Pancreas (tissue), 10 donors: ENCODE measurements around the gene PIWIL1. TPM values are rescaled to one million over a fixed set of nuclear protein-coding genes. Genes with fewer than 3 reads are reported as not detected.

Experiments used
- ATAC-seq, 4 donors: fragments of 200-7000 bp; cut with Tn5 transposase; one replicate each; pipeline versions ENCODE4 v1.8.0 to v1.9.1; 2020; ENCODE audit warnings: mild to moderate bottlenecking in 4 of 4, moderate library complexity in 4 of 4
- DNase-seq, 6 donors: peaks; one replicate each; pipeline ENCODE4 v3.0.0-alpha.2; 2020
- FAIRE-seq: peaks from 2 replicates; lab custom pipeline; 2012; peaks lifted over from hg19 to GRCh38; lab: Jason Lieb, UNC
- H3K27ac ChIP-seq, 4 donors: fragments of 200-600 bp; sonication (generic); 1 replicate in 3 of 4; 2 replicates in 1 of 4; pipeline versions ENCODE4 v1.5.0 to v1.8.0; 2020
- H3K27me3 ChIP-seq, 4 donors: fragments of 200-600 bp; one replicate each; pipeline ENCODE4 v1.8.0; 2021
- H3K36me3 ChIP-seq, 3 donors: fragments of 200-600 bp; sonication (generic) in 1 of 3; one replicate each; pipeline versions ENCODE4 v1.5.0 to v1.8.0; 2020 to 2021
- H3K4me1 ChIP-seq, 3 donors: fragments of 200-600 bp; one replicate each; pipeline ENCODE4 v1.8.0; 2021
- H3K4me3 ChIP-seq, 4 donors: fragments of 200-600 bp; sonication (generic) in 2 of 4; one replicate each; pipeline versions ENCODE4 v1.5.0 to v1.8.0; 2020 to 2021
- H3K9me3 ChIP-seq, 4 donors: fragments of 200-600 bp; one replicate each; pipeline ENCODE4 v1.8.0; 2021
- WGBS, 2 donors: extraction: QIAGEN DNeasy Blood & Tissue Kit; methylation state at CpG; one replicate each; pipeline ENCODE4 v1.1.7; 2013; 5-methylcytosine and 5-hydroxymethylcytosine counted together
- intact Hi-C, 3 donors: fragments of 100-400 bp; cut with DNase I; formaldehyde crosslinking; loops; one replicate each; pipeline versions ENCODE4 v1.11.1 to v1.14.2; 2022
- polyA plus RNA-seq, 2 donors: library from polyadenylated mRNA; stranded (reverse); fragments of 200-250 nt; gene quantifications; one replicate each; pipeline ENCODE4 v1.2.3, GENCODE V29; 2013
- total RNA-seq, 6 donors: library from RNA; stranded (reverse); fragmentation: NEBNext Ultra II Directional in 4 of 6; extraction: Animal tissue kit (Norgen Biotek cat#: 25700) in 4 of 6; gene quantifications; one replicate each; pipeline versions ENCODE4 v1.2.1 to v1.2.4, GENCODE V29; 2021 to 2023
- TF ChIP-seq, protein P1 (sequence below), 4 donors: fragments of 200-600 bp; sonication (generic) in 3 of 4; IDR thresholded peaks; one replicate each; pipeline versions ENCODE4 v1.5.0 to v1.8.0; 2021; ENCODE audit warnings: antibody characterized with exemption in 4 of 4
- donor health status: healthy with polysubstance abuse.
- donor health status: DM: no; HTN: no; CAD: no; lungs with moderate emphysema.
- donor health status: DM: no; HTN: no; CAD: no.
- donor health status: control.
- donor health status: control.
- donor health status: Bipolar disorder and iron deficiency.
- donor health status: DM: yes; HTN: yes; CAD: no.
- donor health status: DM: no; HTN: no; CAD: no.
- donor health status: DM: no; HTN: no; CAD: no.
- donor health status: DM: yes; HTN: yes; CAD: no.

Gene PIWIL1
- total and polyA plus RNA-seq, 8 donors: not detected

DNA sequence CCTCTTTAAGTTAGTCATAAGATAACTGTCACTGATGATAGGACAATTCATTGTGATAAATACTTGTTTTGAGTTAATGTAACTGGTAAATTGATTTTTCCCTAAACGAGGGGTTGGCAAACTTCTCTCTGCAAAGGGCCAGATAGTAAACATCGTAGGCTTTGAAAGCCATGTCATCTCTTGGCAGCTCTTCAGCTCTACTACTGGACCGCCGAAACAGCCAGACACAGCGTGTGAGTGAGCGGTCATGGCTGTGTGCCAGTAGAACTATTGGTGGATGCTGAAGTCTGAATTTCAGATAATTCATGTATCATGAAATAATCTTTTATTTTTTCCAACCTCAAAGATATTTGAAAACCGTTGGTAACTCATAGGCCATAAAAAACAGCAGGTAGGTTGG, 9.9 kb downstream of the PIWIL1 start:
- intact Hi-C loops: no loop called here
- no peak for DNase-seq
- Histone ChIP-seq H3K4me3 (no peak overlapping the region), H3K4me1 (no peaks in the 10 kb centered on the region), H3K36me3 (no peaks in the 10 kb centered on the region), H3K27ac (no peak overlapping the region), H3K9me3 (no peaks in the 10 kb centered on the region), H3K27me3 (peaks cover 0 to 6% (median 0%) of the 10 kb centered on the region in 4 donors)
- WGBS, 2 donors: 47 to 57% methylated on average over 7 of the region's 7 CpGs
- no peak for ATAC-seq
- FAIRE-seq: no peak
- TF ChIP-seq, protein P1, sequence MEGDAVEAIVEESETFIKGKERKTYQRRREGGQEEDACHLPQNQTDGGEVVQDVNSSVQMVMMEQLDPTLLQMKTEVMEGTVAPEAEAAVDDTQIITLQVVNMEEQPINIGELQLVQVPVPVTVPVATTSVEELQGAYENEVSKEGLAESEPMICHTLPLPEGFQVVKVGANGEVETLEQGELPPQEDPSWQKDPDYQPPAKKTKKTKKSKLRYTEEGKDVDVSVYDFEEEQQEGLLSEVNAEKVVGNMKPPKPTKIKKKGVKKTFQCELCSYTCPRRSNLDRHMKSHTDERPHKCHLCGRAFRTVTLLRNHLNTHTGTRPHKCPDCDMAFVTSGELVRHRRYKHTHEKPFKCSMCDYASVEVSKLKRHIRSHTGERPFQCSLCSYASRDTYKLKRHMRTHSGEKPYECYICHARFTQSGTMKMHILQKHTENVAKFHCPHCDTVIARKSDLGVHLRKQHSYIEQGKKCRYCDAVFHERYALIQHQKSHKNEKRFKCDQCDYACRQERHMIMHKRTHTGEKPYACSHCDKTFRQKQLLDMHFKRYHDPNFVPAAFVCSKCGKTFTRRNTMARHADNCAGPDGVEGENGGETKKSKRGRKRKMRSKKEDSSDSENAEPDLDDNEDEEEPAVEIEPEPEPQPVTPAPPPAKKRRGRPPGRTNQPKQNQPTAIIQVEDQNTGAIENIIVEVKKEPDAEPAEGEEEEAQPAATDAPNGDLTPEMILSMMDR (IDR thresholded peaks at IDR 0.05): no peak

DNA sequence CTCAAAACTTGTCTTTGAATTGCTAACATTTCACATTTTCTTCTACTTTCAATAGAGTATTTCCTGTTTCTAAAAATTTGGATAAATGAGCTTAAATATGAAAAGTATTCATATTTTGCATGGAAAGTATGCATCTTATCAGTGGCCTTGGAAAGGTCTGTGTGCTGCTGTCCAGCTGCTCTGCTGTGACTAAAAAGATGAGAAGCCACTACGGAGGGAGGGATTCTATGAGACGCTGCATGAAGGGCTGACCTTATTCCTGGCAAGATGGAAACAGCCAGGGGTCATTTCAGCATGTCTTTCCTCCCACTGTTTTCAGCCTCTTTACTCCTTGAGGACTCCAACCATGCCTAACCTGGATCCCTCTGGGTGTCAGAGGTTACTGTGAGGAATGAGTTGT, 13.0 kb downstream of the PIWIL1 start:
- Histone ChIP-seq H3K4me1 (no peaks in the 10 kb centered on the region), H3K27ac (no peak overlapping the region), H3K4me3 (no peak overlapping the region), H3K36me3 (no peaks in the 10 kb centered on the region), H3K9me3 (no peaks in the 10 kb centered on the region), H3K27me3 (peaks cover 0 to 6% (median 0%) of the 10 kb centered on the region in 4 donors)
- WGBS, 2 donors: 19 to 28% methylated on average over 2 of the region's 2 CpGs
- intact Hi-C loops: no loop called here
- DNase-seq: no peak
- no peak for FAIRE-seq
- ATAC-seq: no peak
- TF ChIP-seq, protein P1 (IDR thresholded peaks at IDR 0.05): no peak

DNA sequence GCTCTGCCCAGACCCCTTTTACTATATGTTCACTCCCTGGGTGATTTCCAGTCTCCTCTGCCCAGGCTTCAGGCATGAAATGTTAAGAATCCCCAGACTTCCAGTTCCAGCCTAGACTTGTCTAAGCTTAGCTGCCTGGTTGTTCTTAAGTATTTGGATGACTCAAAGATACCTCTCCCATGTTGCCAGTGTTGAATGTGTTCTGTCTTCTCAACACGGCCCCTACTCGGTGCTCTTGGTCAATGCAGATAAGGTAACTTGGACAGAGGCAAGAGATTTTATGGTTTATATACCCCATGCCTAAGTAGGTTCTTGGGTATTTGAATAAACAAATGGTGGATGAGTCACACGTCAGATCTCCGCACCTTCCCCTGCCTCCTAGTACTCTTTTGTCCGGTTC, 13.6 kb downstream of the PIWIL1 start:
- no peak for ATAC-seq
- Histone ChIP-seq H3K27ac (no peak overlapping the region), H3K4me1 (no peaks in the 10 kb centered on the region), H3K36me3 (no peaks in the 10 kb centered on the region), H3K4me3 (no peak overlapping the region), H3K9me3 (no peaks in the 10 kb centered on the region), H3K27me3 (peaks cover 0 to 6% (median 0%) of the 10 kb centered on the region in 4 donors)
- WGBS, 2 donors: 45 to 50% methylated on average over 5 of the region's 5 CpGs
- intact Hi-C loops: no loop called here
- FAIRE-seq: no peak
- TF ChIP-seq, protein P1 (IDR thresholded peaks at IDR 0.05): no peak
- DNase-seq: no peak

DNA sequence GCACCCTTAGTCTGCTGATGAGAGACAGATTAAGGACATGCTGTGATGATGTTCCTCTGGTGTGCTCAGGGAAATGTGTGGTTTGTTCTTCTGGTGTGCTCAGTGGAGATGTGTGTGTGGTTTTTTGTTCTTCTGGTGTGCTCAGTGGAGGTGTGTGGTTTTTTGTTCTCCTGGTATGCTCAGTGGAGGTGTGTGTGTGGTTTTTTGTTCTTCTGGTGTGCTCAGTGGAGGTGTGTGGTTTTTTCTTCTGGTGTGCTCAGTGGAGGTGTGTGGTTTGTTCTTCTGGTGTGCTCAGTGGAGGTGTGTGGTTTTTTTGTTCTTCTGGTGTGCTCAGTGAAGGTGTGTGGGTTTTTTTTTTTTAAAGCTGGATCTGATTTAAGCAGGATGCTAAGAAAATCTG, 15.4 kb downstream of the PIWIL1 start:
- intact Hi-C loops: no loop called here
- no peak for FAIRE-seq
- no peak for ATAC-seq

DNA sequence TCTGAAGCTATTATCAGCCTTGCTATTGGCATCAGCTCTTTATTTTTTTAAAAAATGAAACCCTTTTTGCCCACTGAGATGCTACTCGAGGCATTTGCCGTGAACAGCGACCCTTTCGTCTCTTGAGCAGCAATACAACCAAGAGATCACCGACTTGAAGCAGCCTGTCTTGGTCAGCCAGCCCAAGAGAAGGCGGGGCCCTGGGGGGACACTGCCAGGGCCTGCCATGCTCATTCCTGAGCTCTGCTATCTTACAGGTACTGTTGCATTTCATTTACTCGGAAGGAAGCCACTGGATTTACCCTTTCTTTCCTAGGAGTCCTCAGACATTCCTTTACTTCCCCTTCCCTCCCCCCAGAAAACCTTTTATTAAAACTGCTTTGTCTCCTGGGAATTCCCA, 16.7 kb downstream of the PIWIL1 start:
- peaks cover 0 to 6% (median 0%) of the 10 kb centered on the region in 4 donors for H3K27me3 ChIP-seq
- TF ChIP-seq, protein P1 (IDR thresholded peaks at IDR 0.05): no peak
- ATAC-seq (no peak), FAIRE-seq (no peak), DNase-seq (no peak)
- H3K27ac ChIP-seq: no peak overlapping the region
- no peak overlapping the region for H3K4me3 ChIP-seq
- no peaks in the 10 kb centered on the region for H3K4me1 ChIP-seq
- no peaks in the 10 kb centered on the region for H3K36me3 ChIP-seq
- intact Hi-C loops: no loop called here
- H3K9me3 ChIP-seq: no peaks in the 10 kb centered on the region
- 43 to 51% methylated on average over 7 of the region's 7 CpGs for WGBS, 2 donors

More for the DNA sequence above, 15.4 kb downstream of the PIWIL1 start:
- no peak for DNase-seq
- Histone ChIP-seq H3K4me3 (no peak overlapping the region), H3K36me3 (no peaks in the 10 kb centered on the region), H3K27me3 (peaks cover 0 to 6% (median 0%) of the 10 kb centered on the region in 4 donors), H3K4me1 (no peaks in the 10 kb centered on the region), H3K9me3 (no peaks in the 10 kb centered on the region), H3K27ac (no peak overlapping the region)
- TF ChIP-seq, protein P1 (IDR thresholded peaks at IDR 0.05): no peak
